ENCODE results near the gene MEAF6. TPM values are rescaled to one million over a fixed set of nuclear protein-coding genes. Genes with fewer than 3 reads are reported as not detected.

The MEAF6 gene
- total RNA-seq, 1 donor from 2014 or later: 62.3 TPM

GRCh38 chr1:37448185-37448584 lies 66.4 kb downstream of the MEAF6 start:
- no peaks in the 10 kb centered on the region for H3K36me3 Mint-ChIP-seq (ENCODE audit: unreplicated experiment)
- no peaks in the 10 kb centered on the region for H3K9me3 Mint-ChIP-seq (ENCODE audit: unreplicated experiment)
- no peaks in the 10 kb centered on the region for H3K4me1 Mint-ChIP-seq (ENCODE audit: unreplicated experiment)
- H3K27me3 Mint-ChIP-seq (ENCODE audit: unreplicated experiment): peaks cover 19% of the 10 kb centered on the region
- DNase-seq (ENCODE audit: extremely low spot score, unreplicated experiment): no peak
- no peak overlapping the region for H3K27ac Mint-ChIP-seq (ENCODE audit: unreplicated experiment)
- TF ChIP-seq CTCF (IDR thresholded peaks at IDR 0.05): no peak
- H3K4me3 Mint-ChIP-seq (ENCODE audit: unreplicated experiment): no peak overlapping the region

DNA sequence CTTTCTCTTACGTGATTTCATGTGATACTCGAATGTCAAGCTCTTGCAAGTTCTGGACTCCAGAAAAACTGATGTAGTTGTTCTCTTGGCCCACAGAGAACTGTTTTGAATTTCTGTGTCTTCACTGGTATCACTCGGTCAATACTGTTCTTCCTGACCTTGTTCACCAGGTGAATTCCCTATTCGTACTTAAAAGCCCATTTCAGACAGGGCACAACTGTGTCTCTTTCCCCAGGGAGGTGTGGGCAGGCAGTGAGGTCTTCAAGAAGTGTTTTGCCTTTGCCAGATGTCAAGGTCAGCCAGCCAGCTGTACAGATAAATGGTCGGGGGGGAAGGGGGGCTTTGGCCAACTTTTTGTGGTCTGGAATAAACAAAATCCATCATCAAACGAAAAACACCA lies 67.7 kb downstream of the MEAF6 start:
- Mint-ChIP-seq H3K27me3 (ENCODE audit: unreplicated experiment) (peaks cover 32% of the 10 kb centered on the region), H3K27ac (ENCODE audit: unreplicated experiment) (no peak overlapping the region), H3K36me3 (ENCODE audit: unreplicated experiment) (no peaks in the 10 kb centered on the region), H3K4me1 (ENCODE audit: unreplicated experiment) (no peaks in the 10 kb centered on the region), H3K9me3 (ENCODE audit: unreplicated experiment) (no peaks in the 10 kb centered on the region), H3K4me3 (ENCODE audit: unreplicated experiment) (no peak overlapping the region)
- no peak for TF ChIP-seq CTCF (IDR thresholded peaks at IDR 0.05)
- no peak for DNase-seq (ENCODE audit: extremely low spot score, unreplicated experiment)

DNA sequence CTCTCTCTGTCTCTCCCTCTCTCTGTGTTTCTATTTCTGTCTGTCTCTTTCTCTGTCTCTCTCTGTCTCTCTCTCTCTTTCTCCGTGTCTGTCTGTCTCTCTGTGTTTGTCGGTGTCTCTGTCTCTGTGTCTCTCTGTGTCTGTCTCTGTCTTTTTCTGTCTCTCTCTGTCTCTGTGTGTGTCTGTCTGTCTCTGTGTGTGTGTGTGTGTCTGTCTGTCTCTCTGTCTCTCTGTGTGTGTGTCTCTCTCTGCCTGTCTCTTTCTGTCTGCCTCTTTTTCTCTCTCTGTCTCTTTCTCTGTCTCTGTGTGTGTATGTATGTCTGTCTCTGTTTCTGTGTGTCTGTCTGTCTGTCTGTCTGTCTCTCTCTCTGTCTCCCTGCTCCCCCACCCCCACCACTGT lies 71.9 kb downstream of the MEAF6 start:
- TF ChIP-seq CTCF (IDR thresholded peaks at IDR 0.05): no peak
- H3K36me3 Mint-ChIP-seq (ENCODE audit: unreplicated experiment): no peaks in the 10 kb centered on the region
- no peaks in the 10 kb centered on the region for H3K9me3 Mint-ChIP-seq (ENCODE audit: unreplicated experiment)
- no peaks in the 10 kb centered on the region for H3K4me1 Mint-ChIP-seq (ENCODE audit: unreplicated experiment)
- H3K27me3 Mint-ChIP-seq (ENCODE audit: unreplicated experiment): peaks cover 52% of the 10 kb centered on the region
- no peak for DNase-seq (ENCODE audit: extremely low spot score, unreplicated experiment)
- no peak overlapping the region for H3K4me3 Mint-ChIP-seq (ENCODE audit: unreplicated experiment)
- no peak overlapping the region for H3K27ac Mint-ChIP-seq (ENCODE audit: unreplicated experiment)

Small RNA genes lying within 50 kb of the gene (microRNA-seq; reads per million reads assigned to microRNA genes)
- gene MIR5581 (ENCODE audit: unreplicated experiment): 2.7 reads per million
- not detected for gene MIR6732 (ENCODE audit: unreplicated experiment)

Other genes with a start within 250 kb of the MEAF6 start
- gene ZC3H12A, start 40.2 kb downstream of the MEAF6 start, total RNA-seq: 7.0 and 11.3 TPM in 2 replicates
- 16.1 and 22.4 TPM in 2 replicates for gene SNIP1, start 39.5 kb upstream of the MEAF6 start, total RNA-seq
- gene DNALI1, start 42.2 kb upstream of the MEAF6 start, total RNA-seq: 9.4 and 10.5 TPM in 2 replicates
- gene GNL2, start 81.2 kb upstream of the MEAF6 start, total RNA-seq: 49.2 and 52.3 TPM in 2 replicates
- gene RSPO1, start 120.1 kb upstream of the MEAF6 start, total RNA-seq: not detected in 2 replicates
- 7.6 and 7.7 TPM in 2 replicates for gene CDCA8, start 177.8 kb upstream of the MEAF6 start, total RNA-seq